Measurements from ENCODE around the gene HHIP.

HHIP gene

DNA sequence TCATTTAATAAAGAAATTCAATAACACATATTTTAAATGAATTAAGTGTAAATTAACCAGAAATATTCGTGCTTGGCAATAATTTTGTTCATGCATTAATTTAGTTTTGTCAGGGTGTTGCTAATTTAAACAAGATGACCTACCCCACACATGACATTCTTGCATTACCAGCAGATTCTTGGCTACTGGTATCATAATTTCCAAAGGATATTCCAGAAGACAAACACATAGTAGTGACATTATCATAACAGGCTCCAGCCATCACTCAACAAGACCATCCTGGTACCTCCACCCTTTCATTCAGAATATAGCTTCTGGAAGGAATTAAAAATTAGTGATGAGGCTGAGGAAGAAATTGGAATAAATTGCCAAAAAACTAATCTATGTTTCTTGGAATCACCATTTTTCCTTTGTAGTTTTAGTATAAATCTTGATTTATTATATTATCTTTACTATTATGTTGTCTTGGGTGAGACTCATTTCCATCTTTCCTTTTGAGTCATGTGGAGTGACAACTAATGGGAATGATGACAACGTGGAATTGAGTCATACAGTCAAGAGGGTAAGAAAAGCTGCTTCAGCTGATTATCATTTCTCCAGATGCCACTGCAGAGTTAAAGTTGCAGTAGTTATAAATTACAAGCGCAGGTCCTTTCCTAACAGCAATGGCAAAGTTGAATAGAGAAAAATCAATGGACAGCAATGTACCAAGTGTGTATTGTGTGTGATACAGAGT is 30.9 kb upstream of the HHIP start:
- Histone ChIP-seq H3K4me3 (ENCODE audit: severe bottlenecking) (no peak overlapping the region), H3K4me1 (ENCODE audit: insufficient read depth, poor library complexity, severe bottlenecking) (no peaks in the 10 kb centered on the region), H3K9me3 (ENCODE audit: severe bottlenecking) (no peaks in the 10 kb centered on the region), H3K27me3 (ENCODE audit: insufficient read depth, poor library complexity, severe bottlenecking) (no peaks in the 10 kb centered on the region), H3K27ac (ENCODE audit: poor library complexity, severe bottlenecking) (no peak overlapping the region), H3K36me3 (ENCODE audit: low read depth) (no peaks in the 10 kb centered on the region)
- ATAC-seq (ENCODE audit: low read depth) = no peak
- no peak for DNase-seq (ENCODE audit: low spot score)
- TF ChIP-seq, protein P1, sequence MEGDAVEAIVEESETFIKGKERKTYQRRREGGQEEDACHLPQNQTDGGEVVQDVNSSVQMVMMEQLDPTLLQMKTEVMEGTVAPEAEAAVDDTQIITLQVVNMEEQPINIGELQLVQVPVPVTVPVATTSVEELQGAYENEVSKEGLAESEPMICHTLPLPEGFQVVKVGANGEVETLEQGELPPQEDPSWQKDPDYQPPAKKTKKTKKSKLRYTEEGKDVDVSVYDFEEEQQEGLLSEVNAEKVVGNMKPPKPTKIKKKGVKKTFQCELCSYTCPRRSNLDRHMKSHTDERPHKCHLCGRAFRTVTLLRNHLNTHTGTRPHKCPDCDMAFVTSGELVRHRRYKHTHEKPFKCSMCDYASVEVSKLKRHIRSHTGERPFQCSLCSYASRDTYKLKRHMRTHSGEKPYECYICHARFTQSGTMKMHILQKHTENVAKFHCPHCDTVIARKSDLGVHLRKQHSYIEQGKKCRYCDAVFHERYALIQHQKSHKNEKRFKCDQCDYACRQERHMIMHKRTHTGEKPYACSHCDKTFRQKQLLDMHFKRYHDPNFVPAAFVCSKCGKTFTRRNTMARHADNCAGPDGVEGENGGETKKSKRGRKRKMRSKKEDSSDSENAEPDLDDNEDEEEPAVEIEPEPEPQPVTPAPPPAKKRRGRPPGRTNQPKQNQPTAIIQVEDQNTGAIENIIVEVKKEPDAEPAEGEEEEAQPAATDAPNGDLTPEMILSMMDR (IDR thresholded peaks at IDR 0.05; ENCODE audit: poor library complexity, severe bottlenecking) = no peak

DNA sequence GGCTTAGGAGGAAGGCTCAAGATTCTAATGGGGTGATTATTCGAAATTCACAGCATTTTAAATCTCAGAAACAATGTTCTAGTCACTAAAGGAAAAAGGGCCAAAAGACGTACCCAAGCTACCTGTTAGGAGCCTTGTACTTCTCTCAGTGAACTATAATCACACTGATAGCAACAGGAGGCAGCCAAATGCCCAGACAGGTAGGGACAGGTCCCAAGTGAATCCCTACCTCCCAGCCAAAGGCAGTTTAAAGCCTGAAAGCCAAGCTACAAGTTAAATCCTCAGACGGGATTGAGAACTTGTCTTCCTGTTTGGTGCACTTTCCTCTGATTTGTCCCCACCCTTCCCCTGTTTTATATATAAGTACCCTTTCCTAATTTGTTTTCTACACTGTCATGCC is 24.3 kb upstream of the HHIP start:
- DNase-seq (ENCODE audit: low spot score) = no peak
- Histone ChIP-seq H3K27ac (ENCODE audit: poor library complexity, severe bottlenecking) (no peak overlapping the region), H3K27me3 (ENCODE audit: insufficient read depth, poor library complexity, severe bottlenecking) (no peaks in the 10 kb centered on the region), H3K36me3 (ENCODE audit: low read depth) (no peaks in the 10 kb centered on the region), H3K4me3 (ENCODE audit: severe bottlenecking) (no peak overlapping the region), H3K9me3 (ENCODE audit: severe bottlenecking) (no peaks in the 10 kb centered on the region), H3K4me1 (ENCODE audit: insufficient read depth, poor library complexity, severe bottlenecking) (no peaks in the 10 kb centered on the region)
- ATAC-seq (ENCODE audit: low read depth) = 0 out of 3 replicates have a peak, but pooled peaks have one; percentile 45
- TF ChIP-seq, protein P1 (IDR thresholded peaks at IDR 0.05; ENCODE audit: poor library complexity, severe bottlenecking) = no peak

DNA sequence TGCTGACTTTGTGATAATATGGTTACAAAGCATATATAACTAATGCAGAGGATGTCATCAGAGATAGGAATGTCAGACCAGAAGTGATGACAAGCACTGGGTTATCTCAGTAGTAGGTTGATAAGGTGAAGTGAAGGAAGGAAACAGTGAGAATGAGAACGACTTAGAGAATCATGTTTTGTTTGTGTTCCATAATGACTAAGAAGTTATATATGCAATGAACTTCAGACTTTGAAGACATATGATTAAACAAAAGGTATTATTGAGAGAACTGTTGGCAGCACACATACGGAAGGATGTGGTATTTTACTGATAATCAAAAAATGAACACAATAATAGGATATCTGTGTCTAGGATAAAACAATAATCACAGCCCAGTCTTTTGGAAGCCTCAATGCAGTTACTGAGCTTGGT is 18.3 kb upstream of the HHIP start:
- ATAC-seq (ENCODE audit: low read depth) = peak; percentile 79
- Histone ChIP-seq H3K27me3 (ENCODE audit: insufficient read depth, poor library complexity, severe bottlenecking) (no peaks in the 10 kb centered on the region), H3K4me3 (ENCODE audit: severe bottlenecking) (no peak overlapping the region), H3K27ac (ENCODE audit: poor library complexity, severe bottlenecking) (peak overlapping the region; percentile 52), H3K4me1 (ENCODE audit: insufficient read depth, poor library complexity, severe bottlenecking) (peaks cover 8% of the 10 kb centered on the region), H3K9me3 (ENCODE audit: severe bottlenecking) (no peaks in the 10 kb centered on the region), H3K36me3 (ENCODE audit: low read depth) (no peaks in the 10 kb centered on the region)
- DNase-seq (ENCODE audit: low spot score) = no peak
- TF ChIP-seq, protein P1 (IDR thresholded peaks at IDR 0.05; ENCODE audit: poor library complexity, severe bottlenecking) = no peak

DNA sequence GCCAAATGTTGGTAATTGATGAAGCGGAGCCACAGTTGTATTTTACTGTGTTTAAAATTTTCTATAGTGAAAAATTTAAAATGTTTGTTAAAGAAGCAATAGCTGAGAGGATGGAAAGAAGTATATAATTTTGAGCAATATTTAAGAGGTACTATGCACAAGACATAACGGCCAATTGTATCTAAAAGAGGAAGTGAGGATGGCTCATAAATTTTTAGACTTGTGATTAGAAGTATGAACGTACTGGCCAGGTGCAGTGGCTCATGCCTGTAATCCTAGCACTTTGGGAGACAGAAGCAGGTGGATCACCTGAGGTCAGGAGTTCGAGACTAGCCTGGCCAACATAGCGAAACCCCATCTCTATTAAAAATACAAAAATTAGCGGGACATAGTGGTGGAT is 12.7 kb upstream of the HHIP start:
- ATAC-seq (ENCODE audit: low read depth) = no peak
- DNase-seq (ENCODE audit: low spot score) = no peak
- Histone ChIP-seq H3K27me3 (ENCODE audit: insufficient read depth, poor library complexity, severe bottlenecking) (no peaks in the 10 kb centered on the region), H3K4me3 (ENCODE audit: severe bottlenecking) (no peak overlapping the region), H3K4me1 (ENCODE audit: insufficient read depth, poor library complexity, severe bottlenecking) (peaks cover 2% of the 10 kb centered on the region), H3K36me3 (ENCODE audit: low read depth) (no peaks in the 10 kb centered on the region), H3K9me3 (ENCODE audit: severe bottlenecking) (no peaks in the 10 kb centered on the region), H3K27ac (ENCODE audit: poor library complexity, severe bottlenecking) (no peak overlapping the region)
- TF ChIP-seq, protein P1 (IDR thresholded peaks at IDR 0.05; ENCODE audit: poor library complexity, severe bottlenecking) = no peak

All from RWPE2 (cell line).